Measurements from ENCODE around the gene BBLN.
A peak's percentile ranks its signal among the peaks of the same experiment; 100 is the strongest.

The BBLN gene

GRCh38 chr9:128192601-128193371 is 32.7 kb downstream of the BBLN start:
- DNase-seq, result peak; percentile 95

- DNase-seq, result no peak
These were observed 33.5 kb downstream of the BBLN start for GRCh38 chr9:128193469-128194096.

GRCh38 chr9:128201441-128202369 is 41.6 kb downstream of the BBLN start:
- peak; percentile 53 for DNase-seq

- no peak for DNase-seq
These were observed 42.6 kb downstream of the BBLN start for GRCh38 chr9:128202648-128203023.

- peak; percentile 70 for DNase-seq
These were observed 43.1 kb downstream of the BBLN start, which contains the start of gene DNM1 for GRCh38 chr9:128203024-128203706. TSS of gene DNM1 (plus strand) at chr9:128203379. CDS start at chr9:128203471, 92 bp downstream.

- peak; percentile 61 for DNase-seq
These were observed 43.9 kb downstream of the BBLN start for GRCh38 chr9:128203707-128204551.

GRCh38 chr9:128204858-128205257 is 44.8 kb downstream of the BBLN start:
- no peak for DNase-seq

- no peak for DNase-seq
These were observed 45.4 kb downstream of the BBLN start for GRCh38 chr9:128205296-128205944.

GRCh38 chr9:128206484-128206883 is 46.4 kb downstream of the BBLN start:
- DNase-seq, result no peak

GRCh38 chr9:128206916-128207910 is 47.1 kb downstream of the BBLN start:
- DNase-seq, result no peak

GRCh38 chr9:128208386-128208785 is 48.3 kb downstream of the BBLN start:
- DNase-seq, result no peak

GRCh38 chr9:128208946-128209669 is 49.0 kb downstream of the BBLN start:
- no peak for DNase-seq

GRCh38 chr9:128211186-128211980 is 51.3 kb downstream of the BBLN start:
- no peak for DNase-seq

GRCh38 chr9:128211981-128212281 is 51.9 kb downstream of the BBLN start:
- no peak for DNase-seq
